SK-N-SH treated with all-trans-retinoic acid at 6 μM for 48 hours (cell line): ENCODE data around the gene ZNF212.
A peak's percentile ranks its signal among the peaks of the same experiment; 100 is the strongest.

Source experiments
- ATAC-seq: fragments of 200-7000 bp; cut with Tn5 transposase; 3 replicates; pipeline ENCODE4 v1.9.1; 2020; ENCODE audit warnings: mild to moderate bottlenecking, moderate library complexity
- ARNTL ChIP-seq: fragments of 450-650 bp; formaldehyde crosslinking; IDR thresholded peaks from 2 replicates; pipeline ENCODE4 v1.5.0; 2020; ENCODE audit warnings: low read depth, mild to moderate bottlenecking, moderate library complexity, borderline replicate concordance
- BACH2 ChIP-seq: fragments of 250-450 bp; sonication (Bioruptor Pico); IDR thresholded peaks from 2 replicates; pipeline ENCODE4 v1.9.0; 2021; ENCODE audit warnings: mild to moderate bottlenecking, borderline replicate concordance
- CSDC2 ChIP-seq: fragments of 250-450 bp; sonication (Bioruptor Pico); IDR thresholded peaks from 2 replicates; pipeline ENCODE4 v1.5.0; 2020; ENCODE audit warnings: mild to moderate bottlenecking, moderate library complexity
- ESRRG ChIP-seq: fragments of 250-450 bp; sonication (Bioruptor Pico); IDR thresholded peaks from 2 replicates; pipeline ENCODE4 v1.6.1; 2021; ENCODE audit warnings: mild to moderate bottlenecking
- ISL1 ChIP-seq: fragments of 250-450 bp; sonication (Bioruptor Pico); IDR thresholded peaks from 2 replicates; pipeline ENCODE4 v2.1.2; 2022; ENCODE audit warnings: mild to moderate bottlenecking, moderate library complexity
- OSR1 ChIP-seq: fragments of 250-450 bp; sonication (Bioruptor Pico); IDR thresholded peaks from 2 replicates; pipeline ENCODE4 v1.8.0; 2022; ENCODE audit warnings: moderate library complexity, mild to moderate bottlenecking, inconsistent platforms
- PPARA ChIP-seq: fragments of 250-450 bp; sonication (Bioruptor Pico); IDR thresholded peaks from 2 replicates; pipeline ENCODE4 v1.5.0; 2020; ENCODE audit warnings: mild to moderate bottlenecking, borderline replicate concordance
- RARB ChIP-seq: fragments of 250-450 bp; sonication (Bioruptor Pico); IDR thresholded peaks from 2 replicates; pipeline ENCODE4 v1.8.0; 2021; ENCODE audit warnings: mild to moderate bottlenecking, moderate library complexity
- SNAI2 ChIP-seq: fragments of 250-450 bp; sonication (Bioruptor Pico); IDR thresholded peaks from 2 replicates; pipeline ENCODE4 v1.5.0; 2020; ENCODE audit warnings: mild to moderate bottlenecking, moderate library complexity
- TCF4 ChIP-seq: fragments of 250-450 bp; sonication (Bioruptor Pico); IDR thresholded peaks from 2 replicates; pipeline ENCODE4 v1.8.0; 2021; ENCODE audit warnings: mild to moderate bottlenecking, moderate library complexity, borderline replicate concordance
- TOX ChIP-seq: fragments of 250-450 bp; sonication (Bioruptor Pico); IDR thresholded peaks from 2 replicates; pipeline ENCODE4 v1.8.0; 2021; ENCODE audit warnings: mild to moderate bottlenecking, moderate library complexity, borderline replicate concordance
- ZC3H10 ChIP-seq: fragments of 250-450 bp; sonication (Bioruptor Pico); IDR thresholded peaks from 2 replicates; pipeline ENCODE4 v1.5.1; 2021; ENCODE audit warnings: mild to moderate bottlenecking, moderate library complexity
- ZFP3 ChIP-seq: fragments of 250-450 bp; sonication (Bioruptor Pico); IDR thresholded peaks from 2 replicates; pipeline ENCODE4 v1.5.0; 2020; ENCODE audit warnings: mild to moderate bottlenecking, moderate library complexity
- ZFP30 ChIP-seq: fragments of 450-650 bp; formaldehyde crosslinking; IDR thresholded peaks from 2 replicates; pipeline ENCODE4 v1.5.0; 2022; ENCODE audit warnings: mild to moderate bottlenecking, moderate library complexity
- ZNF565 ChIP-seq: fragments of 450-650 bp; formaldehyde crosslinking; conservative IDR thresholded peaks from 2 replicates; pipeline ENCODE4 v1.5.0; 2020; ENCODE audit warnings: low read depth, mild to moderate bottlenecking, moderate library complexity
- ZNF70 ChIP-seq: fragments of 450-650 bp; formaldehyde crosslinking; IDR thresholded peaks from 2 replicates; pipeline ENCODE4 v1.5.0; 2020; ENCODE audit warnings: mild to moderate bottlenecking, moderate library complexity
- TF ChIP-seq, protein P1 (sequence below): fragments of 250-450 bp; sonication (Bioruptor Pico); IDR thresholded peaks from 2 replicates; pipeline ENCODE4 v1.8.0; 2021; ENCODE audit warnings: low read depth, mild to moderate bottlenecking, moderate library complexity, borderline replicate concordance
- TF ChIP-seq, protein P2 (sequence below): fragments of 250-450 bp; sonication (Bioruptor Pico); IDR thresholded peaks from 2 replicates; pipeline ENCODE4 v1.5.1; 2020; ENCODE audit warnings: low read depth, mild to moderate bottlenecking, moderate library complexity
- TF ChIP-seq, protein P3 (sequence below): fragments of 250-450 bp; sonication (Bioruptor Pico); IDR thresholded peaks from 2 replicates; pipeline ENCODE4 v1.5.0; 2020; ENCODE audit warnings: mild to moderate bottlenecking, moderate library complexity
- TF ChIP-seq, protein P4 (sequence below): fragments of 250-450 bp; sonication (Bioruptor Pico); IDR thresholded peaks from 2 replicates; pipeline ENCODE4 v1.5.1; 2021; ENCODE audit warnings: mild to moderate bottlenecking, moderate library complexity
- TF ChIP-seq, protein P5 (sequence below): fragments of 250-450 bp; sonication (Bioruptor Pico); IDR thresholded peaks from 2 replicates; pipeline ENCODE4 v1.8.0; 2020; ENCODE audit warnings: mild to moderate bottlenecking, moderate library complexity, borderline replicate concordance

The ZNF212 gene

DNA sequence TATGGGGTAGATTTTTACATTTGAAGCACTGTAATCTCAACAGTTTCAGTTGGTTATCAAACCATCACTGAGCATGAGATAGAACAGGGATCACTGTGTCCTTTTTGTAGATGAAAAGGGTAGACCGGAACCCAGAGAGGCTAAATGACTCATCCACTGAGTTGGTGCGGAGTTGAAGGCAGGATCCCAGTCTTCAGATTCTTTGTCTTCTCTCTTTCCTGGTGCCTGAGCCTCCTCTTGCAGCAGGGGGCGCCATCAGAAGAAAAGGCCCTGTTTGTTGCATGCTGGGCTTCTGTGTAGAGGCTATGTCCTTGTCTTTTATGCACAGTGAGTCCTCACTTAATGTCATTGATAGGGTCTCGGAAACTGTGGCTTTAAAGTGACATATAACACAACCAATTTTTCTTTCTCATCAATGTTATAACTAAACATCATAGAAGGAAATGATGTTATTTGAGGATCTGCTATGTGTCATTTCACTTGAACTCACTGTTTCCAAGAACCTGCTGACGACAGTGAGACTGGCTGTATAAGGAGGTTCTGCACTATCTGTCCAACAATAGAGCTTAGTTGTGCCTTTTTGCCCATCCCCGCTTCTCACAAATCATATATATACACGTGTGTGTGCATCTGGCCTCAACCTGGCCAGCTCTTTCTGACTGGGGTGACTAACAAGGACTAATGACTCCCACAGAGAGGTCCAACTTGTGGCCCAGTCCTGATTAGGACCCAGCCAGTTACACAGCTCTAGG lies 29.8 kb upstream of the ZNF212 start:
- ATAC-seq, result peak; percentile 95
- no peak for TF ChIP-seq ZC3H10
- TF ChIP-seq, protein P1, sequence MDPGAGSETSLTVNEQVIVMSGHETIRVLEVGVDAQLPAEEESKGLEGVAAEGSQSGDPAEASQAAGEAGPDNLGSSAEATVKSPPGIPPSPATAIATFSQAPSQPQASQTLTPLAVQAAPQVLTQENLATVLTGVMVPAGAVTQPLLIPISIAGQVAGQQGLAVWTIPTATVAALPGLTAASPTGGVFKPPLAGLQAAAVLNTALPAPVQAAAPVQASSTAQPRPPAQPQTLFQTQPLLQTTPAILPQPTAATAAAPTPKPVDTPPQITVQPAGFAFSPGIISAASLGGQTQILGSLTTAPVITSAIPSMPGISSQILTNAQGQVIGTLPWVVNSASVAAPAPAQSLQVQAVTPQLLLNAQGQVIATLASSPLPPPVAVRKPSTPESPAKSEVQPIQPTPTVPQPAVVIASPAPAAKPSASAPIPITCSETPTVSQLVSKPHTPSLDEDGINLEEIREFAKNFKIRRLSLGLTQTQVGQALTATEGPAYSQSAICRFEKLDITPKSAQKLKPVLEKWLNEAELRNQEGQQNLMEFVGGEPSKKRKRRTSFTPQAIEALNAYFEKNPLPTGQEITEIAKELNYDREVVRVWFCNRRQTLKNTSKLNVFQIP (CRISPR knock-in tag), result no peak
- TF ChIP-seq ZFP30, result no peak
- no peak for TF ChIP-seq ISL1 (CRISPR knock-in tag)
- no peak for TF ChIP-seq ZNF565
- no peak for TF ChIP-seq ESRRG (CRISPR knock-in tag)
- TF ChIP-seq, protein P2, sequence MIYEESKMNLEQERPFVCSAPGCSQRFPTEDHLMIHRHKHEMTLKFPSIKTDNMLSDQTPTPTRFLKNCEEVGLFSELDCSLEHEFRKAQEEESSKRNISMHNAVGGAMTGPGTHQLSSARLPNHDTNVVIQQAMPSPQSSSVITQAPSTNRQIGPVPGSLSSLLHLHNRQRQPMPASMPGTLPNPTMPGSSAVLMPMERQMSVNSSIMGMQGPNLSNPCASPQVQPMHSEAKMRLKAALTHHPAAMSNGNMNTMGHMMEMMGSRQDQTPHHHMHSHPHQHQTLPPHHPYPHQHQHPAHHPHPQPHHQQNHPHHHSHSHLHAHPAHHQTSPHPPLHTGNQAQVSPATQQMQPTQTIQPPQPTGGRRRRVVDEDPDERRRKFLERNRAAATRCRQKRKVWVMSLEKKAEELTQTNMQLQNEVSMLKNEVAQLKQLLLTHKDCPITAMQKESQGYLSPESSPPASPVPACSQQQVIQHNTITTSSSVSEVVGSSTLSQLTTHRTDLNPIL (CRISPR knock-in tag), result no peak
- no peak for TF ChIP-seq OSR1

DNA sequence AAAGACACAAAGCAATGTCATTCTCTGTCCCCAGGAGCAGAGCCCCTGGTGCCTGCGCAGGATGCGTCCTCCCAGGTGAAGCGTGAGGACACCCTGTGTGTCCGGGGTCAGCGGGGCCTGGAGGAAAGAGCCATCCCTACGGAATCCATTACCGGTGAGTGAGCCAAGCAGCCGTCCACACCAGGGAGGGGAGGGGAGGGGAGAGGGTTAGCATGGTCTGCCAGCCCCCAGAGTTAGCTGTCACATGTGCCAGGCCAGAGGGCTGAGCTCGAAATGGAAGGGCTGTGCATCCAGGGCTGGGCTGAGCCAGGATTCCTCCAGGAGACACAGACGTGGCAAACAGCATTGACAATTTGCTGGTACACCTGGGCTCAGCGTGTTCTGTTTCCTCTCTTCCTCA lies 28.9 kb upstream of the ZNF212 start:
- TF ChIP-seq ESRRG (CRISPR knock-in tag), result no peak
- TF ChIP-seq, protein P2 (CRISPR knock-in tag), result no peak
- TF ChIP-seq CSDC2 (CRISPR knock-in tag), result no peak
- no peak for TF ChIP-seq SNAI2
- no peak for TF ChIP-seq TCF4
- TF ChIP-seq, protein P3, sequence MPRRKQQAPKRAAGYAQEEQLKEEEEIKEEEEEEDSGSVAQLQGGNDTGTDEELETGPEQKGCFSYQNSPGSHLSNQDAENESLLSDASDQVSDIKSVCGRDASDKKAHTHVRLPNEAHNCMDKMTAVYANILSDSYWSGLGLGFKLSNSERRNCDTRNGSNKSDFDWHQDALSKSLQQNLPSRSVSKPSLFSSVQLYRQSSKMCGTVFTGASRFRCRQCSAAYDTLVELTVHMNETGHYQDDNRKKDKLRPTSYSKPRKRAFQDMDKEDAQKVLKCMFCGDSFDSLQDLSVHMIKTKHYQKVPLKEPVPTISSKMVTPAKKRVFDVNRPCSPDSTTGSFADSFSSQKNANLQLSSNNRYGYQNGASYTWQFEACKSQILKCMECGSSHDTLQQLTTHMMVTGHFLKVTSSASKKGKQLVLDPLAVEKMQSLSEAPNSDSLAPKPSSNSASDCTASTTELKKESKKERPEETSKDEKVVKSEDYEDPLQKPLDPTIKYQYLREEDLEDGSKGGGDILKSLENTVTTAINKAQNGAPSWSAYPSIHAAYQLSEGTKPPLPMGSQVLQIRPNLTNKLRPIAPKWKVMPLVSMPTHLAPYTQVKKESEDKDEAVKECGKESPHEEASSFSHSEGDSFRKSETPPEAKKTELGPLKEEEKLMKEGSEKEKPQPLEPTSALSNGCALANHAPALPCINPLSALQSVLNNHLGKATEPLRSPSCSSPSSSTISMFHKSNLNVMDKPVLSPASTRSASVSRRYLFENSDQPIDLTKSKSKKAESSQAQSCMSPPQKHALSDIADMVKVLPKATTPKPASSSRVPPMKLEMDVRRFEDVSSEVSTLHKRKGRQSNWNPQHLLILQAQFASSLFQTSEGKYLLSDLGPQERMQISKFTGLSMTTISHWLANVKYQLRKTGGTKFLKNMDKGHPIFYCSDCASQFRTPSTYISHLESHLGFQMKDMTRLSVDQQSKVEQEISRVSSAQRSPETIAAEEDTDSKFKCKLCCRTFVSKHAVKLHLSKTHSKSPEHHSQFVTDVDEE, result no peak
- no peak for TF ChIP-seq ZFP3 (CRISPR knock-in tag)
- no peak for ATAC-seq

DNA sequence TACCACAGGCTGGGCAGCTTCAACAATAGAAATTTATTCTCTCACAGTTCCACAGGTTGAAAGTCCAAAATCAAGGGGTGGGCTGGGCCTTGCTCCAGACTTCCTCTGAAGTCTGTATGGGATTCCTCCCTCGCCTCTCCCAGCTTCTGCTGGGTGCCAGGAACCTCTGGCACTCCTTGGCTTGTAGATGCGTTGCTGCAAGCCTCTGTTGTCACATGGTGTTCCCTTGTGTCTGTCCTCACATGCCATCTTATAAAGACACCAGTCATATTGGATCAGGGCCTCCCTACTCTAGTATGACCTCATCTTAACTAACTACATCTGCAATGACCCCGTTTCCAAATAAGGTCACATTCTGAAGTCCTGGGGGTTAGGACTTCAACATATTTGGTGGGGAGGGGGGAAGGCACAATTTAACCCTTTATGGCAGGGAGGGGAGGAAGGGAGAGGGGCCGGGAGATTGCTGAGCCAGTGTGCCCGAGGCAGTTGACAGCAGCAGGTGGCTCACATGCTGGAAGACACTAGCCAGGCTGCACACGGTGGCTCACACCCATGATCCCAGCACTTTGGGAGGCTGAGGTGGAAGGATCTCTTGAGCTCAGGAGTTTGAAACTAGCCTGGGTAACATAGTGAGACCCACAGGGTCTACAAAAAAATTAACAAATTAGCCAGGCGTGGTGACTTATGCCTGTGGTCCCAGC lies 25.3 kb upstream of the ZNF212 start:
- no peak for ATAC-seq
- TF ChIP-seq, protein P3, result no peak
- TF ChIP-seq ESRRG (CRISPR knock-in tag) (no peak), TCF4 (no peak), PPARA (CRISPR knock-in tag) (no peak), RARB (CRISPR knock-in tag) (no peak), BACH2 (CRISPR knock-in tag) (no peak), ZNF565 (no peak), CSDC2 (CRISPR knock-in tag) (no peak), ARNTL (CRISPR knock-in tag) (no peak), TOX (CRISPR knock-in tag) (no peak), ZC3H10 (no peak), OSR1 (no peak), SNAI2 (no peak), ZNF70 (CRISPR knock-in tag) (no peak), ISL1 (CRISPR knock-in tag) (no peak)
- TF ChIP-seq, protein P2 (CRISPR knock-in tag), result no peak
- TF ChIP-seq, protein P4, sequence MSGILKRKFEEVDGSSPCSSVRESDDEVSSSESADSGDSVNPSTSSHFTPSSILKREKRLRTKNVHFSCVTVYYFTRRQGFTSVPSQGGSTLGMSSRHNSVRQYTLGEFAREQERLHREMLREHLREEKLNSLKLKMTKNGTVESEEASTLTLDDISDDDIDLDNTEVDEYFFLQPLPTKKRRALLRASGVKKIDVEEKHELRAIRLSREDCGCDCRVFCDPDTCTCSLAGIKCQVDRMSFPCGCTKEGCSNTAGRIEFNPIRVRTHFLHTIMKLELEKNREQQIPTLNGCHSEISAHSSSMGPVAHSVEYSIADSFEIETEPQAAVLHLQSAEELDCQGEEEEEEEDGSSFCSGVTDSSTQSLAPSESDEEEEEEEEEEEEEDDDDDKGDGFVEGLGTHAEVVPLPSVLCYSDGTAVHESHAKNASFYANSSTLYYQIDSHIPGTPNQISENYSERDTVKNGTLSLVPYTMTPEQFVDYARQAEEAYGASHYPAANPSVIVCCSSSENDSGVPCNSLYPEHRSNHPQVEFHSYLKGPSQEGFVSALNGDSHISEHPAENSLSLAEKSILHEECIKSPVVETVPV (CRISPR knock-in tag), result no peak
- TF ChIP-seq, protein P5, sequence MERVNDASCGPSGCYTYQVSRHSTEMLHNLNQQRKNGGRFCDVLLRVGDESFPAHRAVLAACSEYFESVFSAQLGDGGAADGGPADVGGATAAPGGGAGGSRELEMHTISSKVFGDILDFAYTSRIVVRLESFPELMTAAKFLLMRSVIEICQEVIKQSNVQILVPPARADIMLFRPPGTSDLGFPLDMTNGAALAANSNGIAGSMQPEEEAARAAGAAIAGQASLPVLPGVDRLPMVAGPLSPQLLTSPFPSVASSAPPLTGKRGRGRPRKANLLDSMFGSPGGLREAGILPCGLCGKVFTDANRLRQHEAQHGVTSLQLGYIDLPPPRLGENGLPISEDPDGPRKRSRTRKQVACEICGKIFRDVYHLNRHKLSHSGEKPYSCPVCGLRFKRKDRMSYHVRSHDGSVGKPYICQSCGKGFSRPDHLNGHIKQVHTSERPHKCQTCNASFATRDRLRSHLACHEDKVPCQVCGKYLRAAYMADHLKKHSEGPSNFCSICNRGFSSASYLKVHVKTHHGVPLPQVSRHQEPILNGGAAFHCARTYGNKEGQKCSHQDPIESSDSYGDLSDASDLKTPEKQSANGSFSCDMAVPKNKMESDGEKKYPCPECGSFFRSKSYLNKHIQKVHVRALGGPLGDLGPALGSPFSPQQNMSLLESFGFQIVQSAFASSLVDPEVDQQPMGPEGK, result no peak
